Osteocyte (in vitro differentiated cells): ENCODE measurements around the gene CALD1. TPM values are rescaled to one million over a fixed set of nuclear protein-coding genes. Genes with fewer than 3 reads are reported as not detected.

ENCODE experiments used
- DNase-seq: peaks from one replicate; pipeline ENCODE4 v3.0.0; 2021; ENCODE audit warnings: mixed read lengths; ENCODE audit not compliant: unreplicated experiment; ENCODE audit errors: extremely low spot score
- H3K27ac Mint-ChIP-seq: one replicate; pipeline ENCODE4 v1.8.0; 2021; ENCODE audit warnings: mild to moderate bottlenecking, mixed read lengths; ENCODE audit not compliant: unreplicated experiment
- H3K27me3 Mint-ChIP-seq: one replicate; pipeline ENCODE4 v1.8.0; 2021; ENCODE audit warnings: mixed read lengths; ENCODE audit not compliant: unreplicated experiment
- H3K36me3 Mint-ChIP-seq: one replicate; pipeline ENCODE4 v1.8.0; 2021; ENCODE audit warnings: mixed read lengths; ENCODE audit not compliant: unreplicated experiment
- H3K4me1 Mint-ChIP-seq: one replicate; pipeline ENCODE4 v1.8.0; 2021; ENCODE audit warnings: mixed read lengths; ENCODE audit not compliant: unreplicated experiment
- H3K4me3 Mint-ChIP-seq: one replicate; pipeline ENCODE4 v1.8.0; 2021; ENCODE audit warnings: mild to moderate bottlenecking, moderate library complexity, mixed read lengths; ENCODE audit not compliant: unreplicated experiment
- H3K9me3 Mint-ChIP-seq: one replicate; pipeline ENCODE4 v1.8.0; 2021; ENCODE audit warnings: mixed read lengths; ENCODE audit not compliant: unreplicated experiment
- CTCF ChIP-seq: fragments of 200-600 bp; sonication (generic); IDR thresholded peaks from 2 replicates; pipeline ENCODE4 v1.5.0; 2021; ENCODE audit warnings: antibody characterized with exemption, mild to moderate bottlenecking, moderate library complexity
- total RNA-seq: library from RNA; stranded (reverse); gene quantifications from 2 replicates; pipeline ENCODE4 v1.2.1, GENCODE V29; 2021

The CALD1 gene
- total RNA-seq, 1 donor from 2014 or later: 807 TPM

- H3K9me3 Mint-ChIP-seq: peaks cover 7% of the 10 kb centered on the region
- peak overlapping the region; percentile 59 for H3K4me3 Mint-ChIP-seq
- peaks cover 90% of the 10 kb centered on the region for H3K4me1 Mint-ChIP-seq
- peaks cover 73% of the 10 kb centered on the region for H3K36me3 Mint-ChIP-seq
- no peak for TF ChIP-seq CTCF
- no peaks in the 10 kb centered on the region for H3K27me3 Mint-ChIP-seq
- H3K27ac Mint-ChIP-seq: peak overlapping the region; percentile 85
- DNase-seq: no peak
These were observed 32.3 kb downstream of the CALD1 start for GRCh38 chr7:134811765-134812164.

GRCh38 chr7:134813663-134814396 lies 34.4 kb downstream of the CALD1 start:
- Mint-ChIP-seq H3K27me3 (no peaks in the 10 kb centered on the region), H3K4me3 (no peak overlapping the region), H3K27ac (peak overlapping the region; percentile 85), H3K9me3 (peaks cover 7% of the 10 kb centered on the region), H3K4me1 (peaks cover 91% of the 10 kb centered on the region), H3K36me3 (peaks cover 66% of the 10 kb centered on the region)
- DNase-seq: no peak
- TF ChIP-seq CTCF: no peak

GRCh38 chr7:134814730-134815364 lies 35.4 kb downstream of the CALD1 start:
- Mint-ChIP-seq H3K4me3 (no peak overlapping the region), H3K27ac (peak overlapping the region; percentile 49), H3K9me3 (peaks cover 7% of the 10 kb centered on the region), H3K4me1 (peaks cover 91% of the 10 kb centered on the region), H3K27me3 (no peaks in the 10 kb centered on the region), H3K36me3 (peaks cover 75% of the 10 kb centered on the region)
- DNase-seq: no peak
- TF ChIP-seq CTCF: no peak

- no peak for DNase-seq
- Mint-ChIP-seq H3K27me3 (no peaks in the 10 kb centered on the region), H3K27ac (peak overlapping the region; percentile 72), H3K4me1 (peaks cover 81% of the 10 kb centered on the region), H3K9me3 (no peaks in the 10 kb centered on the region), H3K36me3 (peaks cover 72% of the 10 kb centered on the region), H3K4me3 (no peak overlapping the region)
- no peak for TF ChIP-seq CTCF
These were observed 39.3 kb downstream of the CALD1 start for GRCh38 chr7:134818613-134819345.

GRCh38 chr7:134819401-134819800 lies 40.0 kb downstream of the CALD1 start:
- H3K36me3 Mint-ChIP-seq: peaks cover 68% of the 10 kb centered on the region
- DNase-seq: no peak
- peak overlapping the region; percentile 37 for H3K27ac Mint-ChIP-seq
- H3K9me3 Mint-ChIP-seq: no peaks in the 10 kb centered on the region
- no peak overlapping the region for H3K4me3 Mint-ChIP-seq
- H3K4me1 Mint-ChIP-seq: peaks cover 81% of the 10 kb centered on the region
- H3K27me3 Mint-ChIP-seq: no peaks in the 10 kb centered on the region
- no peak for TF ChIP-seq CTCF
